Effector CD8-positive, alpha-beta T cell (primary cell): ENCODE data around the gene FUOM.
"Not testable (repeated sequence)": the region's sequence is repeated elsewhere in the genome, so short reads cannot be mapped to it uniquely, and the experiment has no call there.

Source experiments
- DNase-seq: peaks from one replicate; lab custom pipeline; 2025; lab: John Stamatoyannopoulos, UW

The FUOM gene

GRCh38 chr10:133388973-133389818, 31.4 kb upstream of the FUOM start:
- no peak for DNase-seq

- no peak for DNase-seq
Measured at GRCh38 chr10:133388236-133388972, 30.6 kb upstream of the FUOM start.

- not testable (repeated sequence) for DNase-seq
Measured at GRCh38 chr10:133386951-133387350, 29.1 kb upstream of the FUOM start.

- no peak for DNase-seq
Measured at GRCh38 chr10:133385214-133385613, 27.4 kb upstream of the FUOM start.

GRCh38 chr10:133384071-133384470, 26.3 kb upstream of the FUOM start:
- DNase-seq = no peak

GRCh38 chr10:133383551-133383950, 25.7 kb upstream of the FUOM start:
- no peak for DNase-seq

GRCh38 chr10:133381036-133381435, 23.2 kb upstream of the FUOM start:
- no peak for DNase-seq

GRCh38 chr10:133379801-133380666, 22.2 kb upstream of the FUOM start:
- DNase-seq = no peak

- peak; percentile 27 for DNase-seq
Measured at GRCh38 chr10:133379152-133379800, 21.5 kb upstream of the FUOM start, which contains the start of gene PAOX. TSS of gene PAOX (plus strand) at chr10:133379262. CDS start at chr10:133379317, 55 bp downstream.

GRCh38 chr10:133378251-133379096, 20.7 kb upstream of the FUOM start:
- peak; percentile 36 for DNase-seq

GRCh38 chr10:133377818-133378250, 20.0 kb upstream of the FUOM start:
- DNase-seq = no peak

- no peak for DNase-seq
Measured at GRCh38 chr10:133377025-133377817, 19.4 kb upstream of the FUOM start.

- DNase-seq = not testable (repeated sequence)
Measured at GRCh38 chr10:133376183-133376582, 18.4 kb upstream of the FUOM start.

- no peak for DNase-seq
Measured at GRCh38 chr10:133375357-133376115, 17.7 kb upstream of the FUOM start.

- peak; percentile 94 for DNase-seq
Measured at GRCh38 chr10:133373174-133374090, 15.6 kb upstream of the FUOM start, which contains the start of gene ECHS1. TSS of gene ECHS1 (minus strand) at chr10:133373354. CDS start at chr10:133373333, 21 bp downstream.

- no peak for DNase-seq
Measured at GRCh38 chr10:133372507-133372906, 14.7 kb upstream of the FUOM start.

- no peak for DNase-seq
Measured at GRCh38 chr10:133370030-133370786, 12.4 kb upstream of the FUOM start.
